MM.1S (cell line): Measurements from ENCODE around the gene NLK.

Experiments used
- CTCF ChIP-seq: fragments of 300-600 bp; sonication (generic); IDR thresholded peaks from 2 replicates; pipeline ENCODE4 v1.5.1; 2016; ENCODE audit warnings: antibody characterized with exemption, low read length, mixed read lengths
- EZH2 ChIP-seq: fragments of 300-600 bp; sonication (generic); optimal IDR thresholded peaks from 2 replicates; pipeline ENCODE3; 2017; ENCODE audit warnings: low read depth, mild to moderate bottlenecking, antibody characterized with exemption, low read length, mixed read lengths
- EZH2phosphoT487 ChIP-seq: fragments of 300-600 bp; sonication (generic); IDR thresholded peaks from 2 replicates; pipeline ENCODE4 v1.6.1; 2018; ENCODE audit warnings: antibody characterized with exemption, low read length

- TF ChIP-seq CTCF (no peak), EZH2 (no peak), EZH2phosphoT487 (no peak)
Measured at GRCh38 chr17:28065706-28066105, 23.2 kb downstream of the NLK start.
